C4-2B (cell line): ENCODE data around the gene NGLY1.
A peak's percentile ranks its signal among the peaks of the same experiment; 100 is the strongest.

Experiments used
- H3K27ac ChIP-seq: fragments of 450-650 bp; 2 replicates; pipeline ENCODE4 v1.5.1; 2017
- ZFX ChIP-seq: fragments of 450-650 bp; IDR thresholded peaks from 2 replicates; pipeline ENCODE4 v1.6.1; 2017
- TF ChIP-seq, protein P1 (sequence below): fragments of 450-650 bp; conservative IDR thresholded peaks from 2 replicates; pipeline ENCODE4 v1.5.1; 2017; ENCODE audit warnings: mild to moderate bottlenecking

NGLY1 gene

DNA sequence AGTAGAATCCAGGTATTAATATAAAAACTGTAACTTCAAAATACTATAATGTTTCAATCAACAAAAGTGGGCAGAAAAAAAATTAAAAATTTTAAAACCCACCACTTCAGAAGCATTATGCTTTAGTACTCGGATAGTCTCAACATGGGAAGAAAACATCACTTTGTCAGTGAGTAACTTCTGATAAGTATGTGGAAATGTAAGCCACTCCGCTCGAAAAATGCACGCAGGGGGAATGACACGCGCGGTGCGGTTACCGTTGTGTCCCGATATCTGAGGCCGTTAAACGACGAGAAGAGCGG is 656 bp downstream of the NGLY1 start:
- TF ChIP-seq ZFX = no peak
- TF ChIP-seq, protein P1, sequence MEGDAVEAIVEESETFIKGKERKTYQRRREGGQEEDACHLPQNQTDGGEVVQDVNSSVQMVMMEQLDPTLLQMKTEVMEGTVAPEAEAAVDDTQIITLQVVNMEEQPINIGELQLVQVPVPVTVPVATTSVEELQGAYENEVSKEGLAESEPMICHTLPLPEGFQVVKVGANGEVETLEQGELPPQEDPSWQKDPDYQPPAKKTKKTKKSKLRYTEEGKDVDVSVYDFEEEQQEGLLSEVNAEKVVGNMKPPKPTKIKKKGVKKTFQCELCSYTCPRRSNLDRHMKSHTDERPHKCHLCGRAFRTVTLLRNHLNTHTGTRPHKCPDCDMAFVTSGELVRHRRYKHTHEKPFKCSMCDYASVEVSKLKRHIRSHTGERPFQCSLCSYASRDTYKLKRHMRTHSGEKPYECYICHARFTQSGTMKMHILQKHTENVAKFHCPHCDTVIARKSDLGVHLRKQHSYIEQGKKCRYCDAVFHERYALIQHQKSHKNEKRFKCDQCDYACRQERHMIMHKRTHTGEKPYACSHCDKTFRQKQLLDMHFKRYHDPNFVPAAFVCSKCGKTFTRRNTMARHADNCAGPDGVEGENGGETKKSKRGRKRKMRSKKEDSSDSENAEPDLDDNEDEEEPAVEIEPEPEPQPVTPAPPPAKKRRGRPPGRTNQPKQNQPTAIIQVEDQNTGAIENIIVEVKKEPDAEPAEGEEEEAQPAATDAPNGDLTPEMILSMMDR = no peak
- H3K27ac ChIP-seq = peak overlapping the region; percentile 93

DNA sequence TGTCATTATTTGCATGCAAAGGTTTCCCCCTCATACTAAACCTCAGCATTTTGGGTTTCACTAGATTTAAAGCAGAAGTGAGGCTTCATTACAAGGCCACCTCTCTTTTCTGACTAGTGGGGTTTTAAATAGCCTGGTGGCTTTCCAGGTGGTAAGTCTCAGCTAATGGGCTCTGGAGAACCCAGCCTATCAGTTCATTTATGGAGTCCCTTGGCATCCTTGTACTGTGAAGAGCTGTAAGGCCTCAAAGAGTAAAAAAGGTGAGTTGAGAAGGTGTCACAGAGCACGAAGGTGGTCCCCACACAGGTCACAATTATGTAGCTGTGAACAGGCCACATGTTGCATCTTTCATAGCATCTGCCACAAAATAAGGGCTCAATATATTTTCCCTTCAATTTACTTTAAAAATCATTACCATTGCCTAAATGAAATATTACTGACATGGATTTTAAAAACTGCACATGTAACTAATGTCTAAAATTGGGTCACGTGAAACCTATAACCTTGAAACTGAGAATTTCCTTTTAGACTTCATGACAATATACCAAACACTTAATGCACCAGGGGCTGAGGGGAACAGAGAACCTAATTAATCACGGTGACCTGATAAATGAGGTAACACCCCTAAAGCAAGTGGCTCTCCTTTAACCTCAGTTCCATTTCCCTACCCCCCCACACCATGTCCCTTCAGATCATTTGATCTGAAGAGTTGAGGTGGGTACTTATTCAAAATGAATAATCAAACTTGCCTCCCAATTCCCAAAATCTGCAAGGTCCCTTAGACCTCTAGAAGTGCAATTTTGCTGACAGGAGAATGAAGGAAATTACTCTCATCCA is 1.3 kb downstream of the NGLY1 start:
- TF ChIP-seq, protein P1 = no peak
- TF ChIP-seq ZFX = no peak
- H3K27ac ChIP-seq = no peak overlapping the region; the same call in 1 of the 2 replicates

DNA sequence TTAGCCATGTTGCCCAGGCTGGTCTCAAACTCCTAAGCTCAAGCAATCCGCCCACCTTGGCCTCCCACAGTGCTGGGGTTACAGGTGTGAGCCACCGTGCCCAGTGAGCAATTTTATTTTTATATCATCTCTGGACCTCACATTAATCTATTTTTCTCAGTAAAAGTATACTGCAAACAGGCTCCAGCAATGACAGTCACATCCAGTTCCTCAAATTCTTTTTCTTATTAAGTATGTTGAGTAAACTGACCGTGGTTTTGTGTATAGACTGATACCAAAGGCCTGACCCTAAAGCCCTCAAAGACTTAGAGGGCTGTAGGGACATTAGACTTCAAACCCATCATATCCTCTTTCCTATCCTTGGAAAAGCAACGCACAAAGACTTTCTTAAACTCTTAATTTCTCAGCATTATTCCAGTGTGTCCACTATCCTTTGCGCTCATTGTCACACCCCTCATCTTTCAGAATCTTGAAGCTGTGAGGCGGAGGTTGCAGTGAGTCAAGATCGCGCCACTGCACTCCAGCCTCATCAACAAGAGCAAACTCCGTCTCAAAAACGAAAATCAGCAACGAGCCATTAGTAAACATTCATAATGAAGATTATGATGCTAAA is 2.0 kb downstream of the NGLY1 start:
- H3K27ac ChIP-seq = no peak overlapping the region
- TF ChIP-seq, protein P1 = no peak
- no peak for TF ChIP-seq ZFX

DNA sequence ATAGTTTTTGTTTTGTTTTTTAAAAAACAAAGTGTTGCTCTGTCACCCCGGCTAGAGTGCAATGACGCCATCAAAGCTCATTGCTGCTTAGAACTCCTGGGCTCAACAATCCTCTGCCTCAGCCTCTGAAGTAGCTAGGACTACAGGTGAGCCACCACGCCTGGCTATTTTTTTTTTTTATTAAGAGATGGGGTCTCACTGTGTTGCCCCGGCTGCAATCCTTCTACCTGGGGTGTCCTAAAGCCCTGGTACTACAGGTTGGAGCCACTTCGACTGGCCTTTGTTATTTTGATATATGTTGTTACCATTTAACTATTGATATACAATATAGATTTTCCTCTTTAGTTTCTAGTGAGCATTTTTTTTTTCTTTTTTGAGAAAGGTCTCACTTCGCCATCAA is 2.6 kb downstream of the NGLY1 start:
- H3K27ac ChIP-seq = no peak overlapping the region

DNA sequence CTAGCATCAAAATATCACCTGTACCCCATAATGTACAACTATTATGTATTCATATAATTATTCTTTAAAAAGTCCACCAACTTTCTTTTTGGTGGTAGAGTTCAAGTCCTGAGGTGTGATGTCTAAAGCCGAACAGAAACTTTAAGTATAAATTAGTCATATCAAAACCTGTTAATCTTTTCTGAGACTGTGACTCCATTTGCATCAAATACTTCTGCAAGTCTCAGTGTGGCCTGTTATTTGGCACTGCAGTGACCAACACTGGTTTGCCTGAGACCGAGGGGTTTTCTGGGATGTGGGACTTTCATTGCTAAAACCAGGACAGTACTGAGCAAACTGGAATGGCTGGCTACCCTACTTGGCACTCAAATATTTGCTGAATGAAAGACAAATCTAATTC is 7.3 kb downstream of the NGLY1 start:
- no peak for TF ChIP-seq ZFX
- TF ChIP-seq, protein P1 = no peak
- no peak overlapping the region for H3K27ac ChIP-seq

More for the DNA sequence above, 2.6 kb downstream of the NGLY1 start:
- TF ChIP-seq, protein P1 = no peak
- TF ChIP-seq ZFX = no peak

DNA sequence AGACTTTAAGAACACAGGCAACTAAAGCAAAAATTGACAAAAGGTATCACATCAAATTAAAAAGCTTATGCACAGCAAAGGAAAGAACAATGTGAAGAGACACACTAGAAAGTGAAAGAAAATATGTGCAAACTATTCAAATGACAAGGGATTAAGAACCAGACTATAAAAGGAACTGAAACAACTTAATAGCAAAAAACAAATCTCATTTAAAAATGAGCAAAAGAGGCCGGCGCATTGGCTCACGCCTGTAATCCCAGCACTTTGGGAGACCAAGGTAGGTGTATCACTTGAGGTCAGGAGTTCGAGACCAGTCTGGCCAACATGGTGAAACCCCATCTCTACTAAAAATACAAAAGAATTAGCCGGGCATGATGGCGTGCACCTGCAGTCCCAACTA is 14.4 kb downstream of the NGLY1 start:
- TF ChIP-seq, protein P1 = no peak
- TF ChIP-seq ZFX = no peak
- H3K27ac ChIP-seq = no peak overlapping the region

DNA sequence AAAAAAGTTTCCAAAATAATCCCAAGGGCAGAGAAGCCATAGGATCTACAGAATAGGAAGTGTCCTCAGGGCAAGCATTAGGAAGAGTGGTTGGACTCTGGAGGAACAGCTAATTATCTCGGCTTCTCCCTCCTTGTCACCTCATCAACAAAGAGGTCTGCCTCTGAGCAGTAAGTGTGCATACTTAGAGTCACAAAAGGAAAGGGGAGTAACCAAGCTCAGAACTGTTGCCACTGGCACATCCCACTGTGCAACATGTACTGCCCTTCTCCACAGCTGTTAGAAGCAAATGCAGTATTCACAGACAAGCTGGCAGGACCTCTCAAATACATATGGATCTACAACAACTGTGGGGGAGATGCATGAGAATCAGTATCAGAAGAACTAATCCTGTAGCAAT is 31.5 kb downstream of the NGLY1 start:
- H3K27ac ChIP-seq = no peak overlapping the region

More for the DNA sequence above, 31.5 kb downstream of the NGLY1 start:
- TF ChIP-seq, protein P1 = no peak
- TF ChIP-seq ZFX = no peak
